Stimulated activated naive CD8-positive, alpha-beta T cell treated with anti-CD3 and anti-CD28 coated beads, Interleukin-15, Interleukin-2, amounts not matched to agents 100 U/mL and 50 U/mL, for 24 hours (primary cell): ENCODE results near the gene RGR.
A peak's percentile ranks its signal among the peaks of the same experiment; 100 is the strongest.

ENCODE experiments used
- ATAC-seq: fragments of 150-1000 bp; cut with Tn5 transposase; one replicate; pipeline ENCODE4 v1.10.0; 2021
- DNase-seq: peaks from one replicate; pipeline ENCODE4 v3.0.0; 2021

RGR gene

DNA sequence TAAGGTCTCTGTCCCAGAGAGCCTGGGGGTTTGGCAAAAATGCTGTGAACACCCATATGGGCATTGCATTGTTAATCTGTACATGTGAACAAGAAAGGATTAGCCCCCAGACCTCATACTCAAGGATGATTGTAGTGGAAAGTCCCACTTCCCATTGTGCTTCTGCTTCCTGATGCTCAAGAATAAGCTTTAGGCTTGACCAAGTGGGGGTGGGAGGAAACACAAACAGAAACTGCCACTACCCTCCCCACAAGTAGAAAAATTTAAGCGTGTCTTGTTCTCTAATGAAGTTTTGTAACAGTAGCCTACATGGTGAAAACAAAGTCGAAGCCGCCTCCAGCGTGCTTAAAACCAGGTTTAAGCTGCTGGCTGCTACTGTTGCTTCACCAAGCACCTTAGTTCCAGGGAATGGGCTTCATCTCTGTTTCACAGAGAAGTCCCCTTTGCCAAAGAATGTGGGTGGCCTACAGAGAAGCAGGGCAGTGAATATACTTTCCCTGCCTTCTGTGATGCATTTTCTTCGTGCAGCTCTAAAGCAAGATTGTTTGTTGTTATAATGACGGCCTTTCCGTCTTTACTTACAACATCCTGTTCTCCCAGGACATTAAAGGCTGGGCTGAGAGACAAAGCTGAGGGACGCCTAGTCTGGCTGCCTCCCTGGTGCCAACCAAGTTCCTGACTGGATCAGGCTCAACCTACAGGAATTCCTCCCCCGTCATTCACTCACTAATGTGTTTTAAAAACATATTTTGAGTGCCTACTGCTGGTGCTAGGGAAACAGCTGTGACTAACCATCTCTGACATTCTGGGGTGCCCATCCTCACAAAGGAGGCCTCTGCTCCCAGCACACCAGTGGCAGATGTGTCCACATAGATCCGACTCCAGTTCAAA, 51.5 kb downstream of the RGR start:
- ATAC-seq (no peak), DNase-seq (no peak)

GRCh38 chr10:84298057-84298456, 53.2 kb downstream of the RGR start:
- ATAC-seq (no peak), DNase-seq (no peak)

- peak; percentile 28 for ATAC-seq
- DNase-seq = no peak
These were observed 57.4 kb downstream of the RGR start for GRCh38 chr10:84302223-84302622.

DNA sequence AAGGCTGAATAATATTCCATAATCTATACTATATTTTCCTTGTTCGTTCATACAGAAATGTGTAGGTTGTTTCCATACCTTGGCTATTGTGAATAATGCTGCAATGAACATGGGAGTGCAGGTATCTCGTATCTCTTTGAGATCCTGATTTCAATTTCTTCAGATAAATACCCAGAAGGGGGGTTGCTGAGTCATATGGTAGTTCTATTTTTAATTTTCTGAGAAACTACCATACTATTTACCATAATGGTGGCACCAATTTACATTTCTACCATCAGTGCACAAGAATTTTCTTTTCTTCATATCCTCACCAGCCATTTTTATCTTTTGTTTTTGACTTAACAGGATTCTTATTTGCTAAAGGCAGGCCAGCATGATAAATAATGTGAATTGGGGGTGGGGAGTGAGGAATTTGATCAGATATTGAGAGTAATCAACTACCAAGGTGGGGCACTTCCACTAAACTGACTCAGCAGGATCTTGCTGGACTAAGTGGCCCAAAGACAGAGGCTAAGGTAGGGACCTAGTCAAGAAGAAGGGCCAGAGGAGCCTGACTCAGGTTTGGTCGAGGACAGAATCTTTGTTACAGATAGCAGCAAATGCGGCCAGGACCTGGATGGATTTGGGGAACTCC, 62.0 kb downstream of the RGR start:
- ATAC-seq (no peak), DNase-seq (no peak)

DNA sequence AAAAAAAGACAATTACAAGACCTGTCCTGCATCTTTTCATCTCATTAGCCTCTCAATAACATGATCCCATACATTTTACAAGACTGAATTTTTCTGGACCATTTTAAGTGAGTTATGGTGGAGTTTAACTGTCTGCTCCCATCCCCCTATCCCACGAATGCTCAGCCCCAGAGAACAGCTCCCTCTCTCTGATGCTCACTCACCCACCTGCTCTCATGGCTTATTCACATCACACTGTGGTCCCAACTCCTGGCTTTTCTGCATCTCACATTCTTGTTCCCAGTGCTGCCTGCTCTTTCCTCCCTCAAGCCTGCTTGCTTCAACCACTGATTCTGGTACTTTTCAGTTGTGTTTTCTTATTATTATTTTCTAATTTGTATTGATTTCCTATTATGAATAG, 63.2 kb downstream of the RGR start:
- no peak for ATAC-seq
- DNase-seq = no peak

DNA sequence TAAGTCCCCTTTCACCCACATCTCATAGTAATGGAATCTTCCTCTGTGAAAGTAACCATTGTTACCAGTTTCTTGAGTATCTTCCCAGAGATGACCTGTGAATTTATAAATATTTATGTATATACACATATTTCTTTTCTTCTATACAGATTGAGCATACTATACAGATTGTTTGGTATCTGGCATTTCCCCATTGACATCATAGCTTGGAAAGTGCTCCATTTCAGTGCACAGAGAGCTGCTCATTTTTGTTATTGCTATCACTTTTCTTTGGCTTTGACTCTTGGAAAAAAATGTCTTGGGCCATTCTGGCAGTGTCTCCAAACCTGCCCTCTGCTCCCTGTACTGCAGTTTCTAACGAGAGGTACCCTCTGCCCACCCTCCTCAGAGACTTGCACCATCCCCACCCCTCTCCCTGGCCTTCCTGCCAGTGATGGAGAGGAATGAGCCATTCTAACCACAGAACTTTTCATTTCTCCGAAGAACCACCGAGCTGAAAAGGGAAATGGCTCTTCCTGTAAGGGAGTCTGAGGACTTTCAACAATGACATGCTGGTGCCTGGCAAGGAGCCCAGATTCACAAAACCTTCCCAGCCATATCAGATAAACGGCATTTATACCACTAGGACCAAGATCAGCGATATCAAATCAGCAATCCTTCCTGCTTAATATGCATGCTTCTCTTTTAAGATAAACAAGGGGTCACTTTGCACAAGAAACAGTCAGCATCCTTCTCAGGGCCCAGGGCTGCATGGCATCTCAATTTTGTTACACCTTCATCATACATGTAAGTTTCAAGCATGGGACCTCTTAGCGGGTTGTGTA, 63.8 kb downstream of the RGR start:
- DNase-seq (peak; percentile 51), ATAC-seq (peak; percentile 56)
